GM12892 (cell line): ENCODE data around the gene IFITM2.

ENCODE experiments used
- POLR2A ChIP-seq: IDR thresholded peaks from 2 replicates; pipeline ENCODE4 v1.6.1; 2011; ENCODE audit warnings: low read depth, low read length, control low read depth
- POLR2AphosphoS5 ChIP-seq: IDR thresholded peaks from 2 replicates; pipeline ENCODE4 v1.6.1; 2011; ENCODE audit warnings: low read depth, low read length, control low read depth

- TF ChIP-seq POLR2AphosphoS5 (no peak), POLR2A (no peak)
These were observed 11.2 kb upstream of the IFITM2 start for GRCh38 chr11:296171-297050.
